H1 (cell line): ENCODE measurements around the gene SPACA5. TPM values are rescaled to one million over a fixed set of nuclear protein-coding genes. Genes with fewer than 3 reads are reported as not detected.

Source experiments
- ASH2L ChIP-seq: fragments of 200-600, 300-600 bp; sonication (generic); IDR thresholded peaks from one replicate; pipeline ENCODE4 v1.7.1; 2017; ENCODE audit warnings: low read length
- CBX5 ChIP-seq: fragments of 300-800, 300-1000 bp; sonication (generic); IDR thresholded peaks from 2 replicates; pipeline ENCODE4 v1.7.1; 2016; ENCODE audit warnings: antibody characterized with exemption, low read length, low read depth
- CEBPB ChIP-seq: IDR thresholded peaks from 2 replicates; pipeline ENCODE4 v1.6.1; 2012; ENCODE audit warnings: low read depth, low read length
- CHD1 ChIP-seq: IDR thresholded peaks from 2 replicates; pipeline ENCODE4 v1.6.1; 2012; ENCODE audit warnings: low read depth, low read length, improper control_type of control experiment
- CHD2 ChIP-seq: IDR thresholded peaks from 2 replicates; pipeline ENCODE4 v1.6.1; 2012; ENCODE audit warnings: low read length, improper control_type of control experiment
- FOSL1 ChIP-seq: IDR thresholded peaks from 2 replicates; pipeline ENCODE4 v1.6.1; 2011; ENCODE audit warnings: mild to moderate bottlenecking, low read depth, low read length, moderate library complexity; ENCODE audit not compliant: insufficient read depth
- HDAC2 ChIP-seq, 2 experiments: fragments of 300-600 bp in 1 of 2; sonication (generic) in 1 of 2; IDR thresholded peaks; 2 replicates each; pipeline ENCODE4 v1.6.1; 2011 to 2012; ENCODE audit warnings: low read depth in 2 of 2, low read length in 2 of 2, mild to moderate bottlenecking in 2 of 2, moderate library complexity in 2 of 2, borderline replicate concordance in 1 of 2, inconsistent platforms in 1 of 2
- JUND ChIP-seq: IDR thresholded peaks from 2 replicates; pipeline ENCODE4 v1.6.1; 2011; ENCODE audit warnings: mild to moderate bottlenecking, improper control_type of control experiment, low read length
- MAFK ChIP-seq: IDR thresholded peaks from 2 replicates; pipeline ENCODE4 v1.6.1; 2012; ENCODE audit warnings: low read depth, mild to moderate bottlenecking, improper control_type of control experiment, low read length
- NRF1 ChIP-seq: IDR thresholded peaks from 2 replicates; pipeline ENCODE4 v1.6.1; 2011; ENCODE audit warnings: mild to moderate bottlenecking, low read depth, low read length, improper control_type of control experiment
- POLR2AphosphoS5 ChIP-seq: IDR thresholded peaks from 2 replicates; pipeline ENCODE4 v1.6.1; 2011; ENCODE audit warnings: low read depth, low read length
- POU5F1 ChIP-seq: IDR thresholded peaks from 2 replicates; pipeline ENCODE4 v1.6.1; 2011; ENCODE audit warnings: low read depth, mild to moderate bottlenecking, low read length, moderate library complexity
- RAD21 ChIP-seq, 2 experiments: IDR thresholded peaks in 1 of 2; conservative IDR thresholded peaks in 1 of 2; 2 replicates each; pipeline ENCODE4 v1.6.1; 2011; ENCODE audit warnings: low read depth in 2 of 2, low read length in 2 of 2, improper control_type of control experiment in 1 of 2, inconsistent platforms in 1 of 2, mild to moderate bottlenecking in 1 of 2, moderate library complexity in 1 of 2
- RFX5 ChIP-seq: IDR thresholded peaks from 2 replicates; pipeline ENCODE4 v1.6.1; 2011; ENCODE audit warnings: low read depth, low read length, improper control_type of control experiment, borderline replicate concordance
- SIRT6 ChIP-seq: IDR thresholded peaks from one replicate; pipeline ENCODE4 v1.7.1; 2012; ENCODE audit warnings: low read length, inconsistent platforms
- SIX5 ChIP-seq: IDR thresholded peaks from 2 replicates; pipeline ENCODE4 v1.6.1; 2011; ENCODE audit warnings: mild to moderate bottlenecking, low read depth, low read length
- SP2 ChIP-seq: IDR thresholded peaks from 2 replicates; pipeline ENCODE4 v1.6.1; 2012; ENCODE audit warnings: mild to moderate bottlenecking, low read length, inconsistent platforms
- SP4 ChIP-seq: IDR thresholded peaks from 2 replicates; pipeline ENCODE4 v1.6.1; 2012; ENCODE audit warnings: low read length, inconsistent platforms
- TAF1 ChIP-seq: IDR thresholded peaks from 2 replicates; pipeline ENCODE4 v1.6.1; 2011; ENCODE audit warnings: mild to moderate bottlenecking, low read depth, low read length
- TAF7 ChIP-seq: optimal IDR thresholded peaks from 2 replicates; pipeline ENCODE3; 2011; ENCODE audit warnings: low read depth, mild to moderate bottlenecking, inconsistent platforms, low read length, moderate library complexity, borderline replicate concordance
- TBP ChIP-seq: IDR thresholded peaks from 2 replicates; pipeline ENCODE4 v1.6.1; 2011; ENCODE audit warnings: low read depth, low read length, improper control_type of control experiment
- TEAD4 ChIP-seq: IDR thresholded peaks from 2 replicates; pipeline ENCODE4 v1.6.1; 2012; ENCODE audit warnings: low read depth, low read length, inconsistent platforms, mixed read lengths
- ZNF274 ChIP-seq: IDR thresholded peaks from 2 replicates; pipeline ENCODE4 v1.7.0; 2012; ENCODE audit warnings: low read length, borderline replicate concordance; ENCODE audit errors: extremely low read depth
- polyA plus RNA-seq, 7 experiments: library from polyadenylated mRNA; depleted of rRNA in 3 of 7; stranded (reverse) in 5 of 7; unstranded in 2 of 7; fragments of >200 nt in 5 of 7; fragments of 200-250 nt in 2 of 7; gene quantifications; 1 replicate in 5 of 7; 2 replicates in 1 of 7; 4 replicates in 1 of 7; pipeline versions ENCODE4 v1.2.1 to v1.2.3, GENCODE V29; 2011 to 2013; ENCODE audit warnings: missing spikeins in 2 of 7, mixed read lengths in 2 of 7
- total RNA-seq: library from RNA; stranded (reverse); fragmentation: NEBNext Ultra II Directional; extraction: Animal tissue kit (Norgen Biotek cat#: 25700); gene quantifications from 2 replicates; pipeline ENCODE4 v1.2.1, GENCODE V29; 2021
- TF ChIP-seq, protein P1 (sequence below): IDR thresholded peaks from 2 replicates; pipeline ENCODE4 v1.6.1; 2012; ENCODE audit warnings: low read length, inconsistent platforms

Gene SPACA5
- total and polyA plus RNA-seq, 2 of the 8 experiments (the other 6 are each of a cell fraction or from before 2014, with no cell fraction given): 0.26 TPM; not detected in 1

DNA sequence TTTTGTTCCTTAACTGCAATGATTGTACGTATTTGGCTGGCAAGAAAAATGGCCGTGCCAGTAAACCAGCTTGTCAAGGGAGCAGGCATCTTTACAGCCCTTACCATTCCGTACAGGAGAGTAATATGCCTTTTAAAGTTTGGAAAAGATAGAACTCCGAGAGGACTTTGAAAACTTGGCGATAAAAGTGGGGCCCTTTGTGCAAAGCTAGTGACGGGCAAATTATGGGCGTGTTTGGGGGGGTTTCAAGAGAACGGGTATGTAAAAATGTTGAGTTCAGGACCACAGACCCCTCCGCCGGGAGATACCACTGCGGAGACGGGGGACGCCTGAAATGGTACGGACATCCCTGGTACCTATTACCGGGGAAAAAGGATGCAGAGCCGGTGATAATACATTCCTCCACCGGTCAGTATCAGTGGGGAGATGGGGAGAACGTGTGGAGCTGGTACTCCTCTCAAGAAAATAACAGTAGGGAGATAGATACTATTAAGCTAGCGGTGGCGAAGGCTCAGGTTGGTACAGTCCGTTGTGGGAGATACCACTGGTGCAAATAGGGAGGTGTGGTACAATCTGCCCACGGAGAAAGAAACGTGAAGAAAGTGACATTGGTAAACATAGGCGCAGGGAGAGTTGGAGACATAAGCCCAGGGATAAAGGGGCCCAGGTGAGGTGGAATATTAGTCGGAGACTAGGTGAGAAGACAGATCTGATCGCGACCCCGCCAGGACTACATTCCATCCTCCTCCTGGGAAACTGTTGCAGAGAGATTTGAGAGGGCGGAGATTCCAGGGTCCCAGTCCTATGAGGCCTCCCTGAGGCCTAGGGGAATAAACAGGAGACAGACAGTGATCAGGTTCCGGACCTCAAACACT, 14.5 kb downstream of the SPACA5 start (continued):
- TF ChIP-seq JUND (peak; percentile 89), ZNF274 (no peak), CBX5 (no peak), SIRT6 (no peak), RFX5 (no peak), MAFK (no peak), HDAC2 (IDR thresholded peaks at IDR 0.05; ENCODE audit: borderline replicate concordance in 1 of 2, low read depth in 2 of 2, low read length in 2 of 2) (no peak), CEBPB (no peak), SP4 (no peak), TAF7 (no peak), POU5F1 (no peak), NRF1 (no peak), CHD1 (peak; percentile 85), POLR2AphosphoS5 (no peak), TAF1 (peak; percentile 51; the same call in 1 of the 2 replicates), TBP (0 out of 2 replicates have a peak, but pooled peaks have one; percentile 13), FOSL1 (no peak), ASH2L (no peak), TEAD4 (0 out of 2 replicates have a peak, but pooled peaks have one; percentile 25), SIX5 (peak; percentile 11; the same call in 1 of the 2 replicates), SP2 (no peak), CHD2 (no peak), RAD21 (IDR thresholded peaks at IDR 0.05 in 1 of 2, conservative IDR thresholded peaks at IDR 0.05 in 1 of 2; ENCODE audit: low read depth in 2 of 2, low read length in 2 of 2) (peak in 1 of 2 experiments; percentile 21; a peak in 1 of 4 replicates)
- TF ChIP-seq, protein P1, sequence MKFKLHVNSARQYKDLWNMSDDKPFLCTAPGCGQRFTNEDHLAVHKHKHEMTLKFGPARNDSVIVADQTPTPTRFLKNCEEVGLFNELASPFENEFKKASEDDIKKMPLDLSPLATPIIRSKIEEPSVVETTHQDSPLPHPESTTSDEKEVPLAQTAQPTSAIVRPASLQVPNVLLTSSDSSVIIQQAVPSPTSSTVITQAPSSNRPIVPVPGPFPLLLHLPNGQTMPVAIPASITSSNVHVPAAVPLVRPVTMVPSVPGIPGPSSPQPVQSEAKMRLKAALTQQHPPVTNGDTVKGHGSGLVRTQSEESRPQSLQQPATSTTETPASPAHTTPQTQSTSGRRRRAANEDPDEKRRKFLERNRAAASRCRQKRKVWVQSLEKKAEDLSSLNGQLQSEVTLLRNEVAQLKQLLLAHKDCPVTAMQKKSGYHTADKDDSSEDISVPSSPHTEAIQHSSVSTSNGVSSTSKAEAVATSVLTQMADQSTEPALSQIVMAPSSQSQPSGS: no peak
